Colonic mucosa (tissue), 4 donors: ENCODE results near the gene ZNF526. TPM values are rescaled to one million over a fixed set of nuclear protein-coding genes. Genes with fewer than 3 reads are reported as not detected.

Source experiments
- DNase-seq: peaks from one replicate; pipeline ENCODE4 v3.0.0-alpha.2; 2020
- H3K27ac ChIP-seq: fragments of 200-600 bp; one replicate; pipeline ENCODE4 v1.8.0; 2021
- H3K27me3 ChIP-seq: fragments of 200-600 bp; one replicate; pipeline ENCODE4 v1.8.0; 2021
- H3K36me3 ChIP-seq: fragments of 200-600 bp; one replicate; pipeline ENCODE4 v1.8.0; 2021
- H3K4me1 ChIP-seq: fragments of 200-600 bp; one replicate; pipeline ENCODE4 v1.8.0; 2021; ENCODE audit warnings: mild to moderate bottlenecking
- H3K4me3 ChIP-seq: fragments of 200-600 bp; one replicate; pipeline ENCODE4 v1.8.0; 2021
- H3K9ac ChIP-seq, 2 donors: one replicate each; pipeline ENCODE4 v1.7.0; 2013; ENCODE audit warnings: control low read depth in 2 of 2, low read depth in 2 of 2, low read length in 2 of 2
- H3K9me3 ChIP-seq: fragments of 200-600 bp; one replicate; pipeline ENCODE4 v1.8.0; 2021
- intact Hi-C: fragments of 100-400 bp; cut with DNase I; formaldehyde crosslinking; loops from one replicate; pipeline ENCODE4 v1.14.1; 2022
- total RNA-seq, 2 donors: library from RNA; stranded (reverse); fragmentation: NEBNext Ultra II Directional in 1 of 2; extraction: Animal tissue kit (Norgen Biotek cat#: 25700) in 1 of 2; gene quantifications; one replicate each; pipeline ENCODE4 v1.2.1, GENCODE V29; 2021
- TF ChIP-seq, protein P1 (sequence below): fragments of 200-600 bp; IDR thresholded peaks from one replicate; pipeline ENCODE4 v1.8.0; 2022; ENCODE audit warnings: antibody characterized with exemption, mild to moderate bottlenecking
- donor health status: healthy.
- donor health status: DM: no; HTN: no; CAD: no.
- donor health status: DM: no; HTN: no; CAD: no.

The ZNF526 gene
- total RNA-seq, 2 donors from 2014 or later, result 9.3 to 12.8 TPM

DNA sequence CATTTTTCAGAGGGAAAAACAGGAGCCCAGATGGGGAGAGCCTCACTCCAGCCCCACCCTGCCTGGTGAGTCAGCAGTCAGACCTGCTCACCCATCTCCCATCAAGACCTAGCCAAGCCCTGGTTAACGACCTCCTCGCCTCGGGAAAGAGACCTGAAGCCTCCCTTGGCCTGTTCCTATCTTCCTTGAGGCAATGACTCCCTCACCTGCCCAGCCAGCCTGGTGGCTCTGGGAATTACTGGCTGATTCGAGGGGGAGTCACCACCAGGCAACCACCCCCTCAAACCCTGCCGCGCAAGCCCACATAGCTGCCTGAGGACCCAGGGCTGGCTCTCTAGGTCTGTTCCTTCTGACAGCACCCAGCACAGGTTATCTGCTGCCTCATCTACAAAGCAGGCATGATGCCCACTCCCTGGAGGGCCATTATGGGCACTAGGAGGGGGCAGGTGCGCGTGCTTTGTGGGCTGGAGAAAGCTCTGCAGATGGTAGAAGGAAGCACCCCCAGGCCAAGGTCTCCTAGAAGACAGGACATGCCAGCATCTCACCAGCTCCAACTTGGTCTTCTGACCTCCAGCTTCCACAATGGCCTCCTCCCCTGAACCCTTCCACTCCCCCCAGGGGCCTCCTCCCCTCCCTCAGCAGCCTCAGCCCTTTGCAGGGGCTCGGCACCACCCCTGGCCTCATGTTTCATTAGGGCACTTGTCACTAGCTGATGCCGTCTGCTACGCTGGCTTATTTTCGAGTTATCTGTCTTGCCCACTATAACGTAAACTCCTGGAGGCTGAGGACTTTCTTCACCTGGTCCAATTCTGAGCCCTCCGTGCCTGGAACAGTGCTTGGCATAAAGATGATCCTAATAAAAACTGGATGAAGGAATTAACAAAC lies 13.0 kb upstream of the ZNF526 start:
- Histone ChIP-seq H3K4me1 (no peaks in the 10 kb centered on the region), H3K36me3 (peaks cover 23% of the 10 kb centered on the region), H3K4me3 (no peak overlapping the region), H3K27me3 (no peaks in the 10 kb centered on the region), H3K9ac (no peak overlapping the region), H3K9me3 (no peaks in the 10 kb centered on the region), H3K27ac (peak overlapping the region; percentile 29)
- DNase-seq, result peak; percentile 56
- intact Hi-C loops, result no loop called here
- TF ChIP-seq, protein P1, sequence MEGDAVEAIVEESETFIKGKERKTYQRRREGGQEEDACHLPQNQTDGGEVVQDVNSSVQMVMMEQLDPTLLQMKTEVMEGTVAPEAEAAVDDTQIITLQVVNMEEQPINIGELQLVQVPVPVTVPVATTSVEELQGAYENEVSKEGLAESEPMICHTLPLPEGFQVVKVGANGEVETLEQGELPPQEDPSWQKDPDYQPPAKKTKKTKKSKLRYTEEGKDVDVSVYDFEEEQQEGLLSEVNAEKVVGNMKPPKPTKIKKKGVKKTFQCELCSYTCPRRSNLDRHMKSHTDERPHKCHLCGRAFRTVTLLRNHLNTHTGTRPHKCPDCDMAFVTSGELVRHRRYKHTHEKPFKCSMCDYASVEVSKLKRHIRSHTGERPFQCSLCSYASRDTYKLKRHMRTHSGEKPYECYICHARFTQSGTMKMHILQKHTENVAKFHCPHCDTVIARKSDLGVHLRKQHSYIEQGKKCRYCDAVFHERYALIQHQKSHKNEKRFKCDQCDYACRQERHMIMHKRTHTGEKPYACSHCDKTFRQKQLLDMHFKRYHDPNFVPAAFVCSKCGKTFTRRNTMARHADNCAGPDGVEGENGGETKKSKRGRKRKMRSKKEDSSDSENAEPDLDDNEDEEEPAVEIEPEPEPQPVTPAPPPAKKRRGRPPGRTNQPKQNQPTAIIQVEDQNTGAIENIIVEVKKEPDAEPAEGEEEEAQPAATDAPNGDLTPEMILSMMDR, result no peak

DNA sequence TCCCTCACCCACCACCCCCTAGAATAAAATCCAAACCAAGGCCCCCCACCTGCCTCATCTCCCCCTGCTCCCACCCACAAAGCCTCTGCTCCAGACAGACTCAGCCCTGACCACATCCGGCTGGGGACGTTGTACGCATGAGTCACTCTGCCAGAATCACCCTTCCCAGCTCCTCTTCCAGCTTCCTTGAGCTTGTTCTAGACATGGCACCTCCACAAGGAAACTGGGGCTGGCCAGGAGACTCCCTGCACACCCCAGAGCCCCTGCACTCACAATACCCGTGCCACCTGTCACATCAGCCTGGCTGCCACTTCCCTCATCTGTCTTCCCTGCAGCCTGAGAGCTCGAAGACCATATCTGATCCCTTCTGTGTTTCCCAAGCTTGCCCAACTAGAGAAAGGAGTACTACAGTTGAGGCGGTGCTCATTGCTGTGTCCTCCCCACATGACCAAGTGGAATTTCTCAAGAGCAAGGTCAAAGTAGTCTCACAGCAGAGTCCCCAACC lies 12.3 kb upstream of the ZNF526 start:
- Histone ChIP-seq H3K4me1 (no peaks in the 10 kb centered on the region), H3K27ac (no peak overlapping the region), H3K27me3 (no peaks in the 10 kb centered on the region), H3K9ac (no peak overlapping the region), H3K9me3 (no peaks in the 10 kb centered on the region), H3K36me3 (peaks cover 23% of the 10 kb centered on the region), H3K4me3 (no peak overlapping the region)
- intact Hi-C loops, result no loop called here
- TF ChIP-seq, protein P1, result no peak
- DNase-seq, result no peak

DNA sequence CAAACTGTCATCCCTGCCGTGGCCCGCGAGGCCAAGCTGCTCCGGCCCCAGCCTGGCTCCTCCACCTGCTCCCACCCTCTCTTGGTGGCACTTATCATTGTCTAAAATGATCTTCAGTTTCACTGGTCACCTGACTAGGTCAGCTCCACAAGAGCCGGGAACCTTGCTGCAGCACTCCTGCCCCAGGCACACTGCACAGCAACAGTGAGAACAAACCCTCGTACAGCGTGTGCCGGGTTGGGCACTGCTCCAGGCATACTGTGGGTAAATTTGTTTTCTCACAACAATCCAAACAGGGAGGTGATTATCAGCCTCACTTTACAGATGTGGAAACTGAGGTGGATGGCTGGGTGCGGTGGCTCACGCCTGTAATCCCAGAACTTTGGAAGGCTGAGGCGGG lies 11.5 kb upstream of the ZNF526 start:
- Histone ChIP-seq H3K27ac (no peak overlapping the region), H3K4me3 (no peak overlapping the region), H3K9ac (no peak overlapping the region), H3K27me3 (no peaks in the 10 kb centered on the region), H3K4me1 (no peaks in the 10 kb centered on the region), H3K9me3 (no peaks in the 10 kb centered on the region), H3K36me3 (peaks cover 21% of the 10 kb centered on the region)
- TF ChIP-seq, protein P1, result no peak
- no peak for DNase-seq
- intact Hi-C loops, result no loop called here

DNA sequence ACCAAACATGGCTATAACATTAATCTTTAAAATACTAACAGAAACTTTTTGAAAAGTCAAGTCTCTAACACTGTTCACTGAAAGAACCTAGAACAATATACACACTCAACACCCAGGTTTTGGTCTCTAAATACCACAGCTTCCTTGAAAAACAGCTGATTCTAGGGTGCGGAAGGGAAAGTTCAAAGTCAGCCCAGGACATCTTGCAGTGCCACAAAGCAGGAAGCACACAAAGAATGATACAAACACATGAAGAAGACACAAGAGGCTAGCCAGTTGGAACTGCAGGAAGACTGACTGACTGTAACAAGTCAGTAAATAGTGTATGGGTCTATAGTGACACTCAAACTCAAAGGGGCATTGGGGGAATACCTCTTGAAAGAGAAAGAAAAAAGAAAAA lies 7.2 kb upstream of the ZNF526 start:
- TF ChIP-seq, protein P1, result no peak
- Histone ChIP-seq H3K4me3 (no peak overlapping the region), H3K36me3 (peaks cover 17% of the 10 kb centered on the region), H3K27me3 (no peaks in the 10 kb centered on the region), H3K9me3 (no peaks in the 10 kb centered on the region), H3K9ac (no peak overlapping the region), H3K4me1 (peaks cover 8% of the 10 kb centered on the region), H3K27ac (no peak overlapping the region)
- intact Hi-C loops, result no loop called here
- DNase-seq, result no peak

DNA sequence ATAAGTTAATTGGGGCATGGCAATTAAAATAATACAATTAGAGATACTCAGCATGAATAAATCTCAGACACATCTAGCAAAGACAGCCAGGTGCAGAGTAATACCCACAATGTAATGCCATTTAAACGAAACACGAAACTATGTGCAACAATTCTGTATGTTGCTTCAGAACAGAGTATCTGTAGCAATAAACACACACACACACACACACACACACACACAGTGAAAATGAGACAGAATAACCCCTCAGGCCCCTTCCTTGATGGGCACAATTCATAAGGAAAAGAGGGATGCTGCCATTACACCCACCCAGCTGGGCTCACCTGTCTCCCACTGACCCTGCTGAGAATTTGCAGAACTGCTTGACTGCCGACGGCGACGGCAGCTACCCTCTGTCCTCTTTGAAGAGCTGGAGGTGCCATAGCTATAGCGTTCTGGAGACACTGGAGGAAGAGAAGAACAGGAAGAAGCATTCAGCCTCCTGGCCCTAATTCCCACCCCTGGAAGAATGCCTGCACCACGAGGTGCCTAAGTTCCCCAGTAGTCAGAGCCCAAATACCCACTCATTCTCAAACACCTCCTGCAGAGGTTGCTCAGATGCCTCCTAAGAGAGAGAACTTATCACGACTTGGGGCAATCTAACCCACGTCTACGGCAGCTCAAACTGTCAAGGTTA lies 5.2 kb upstream of the ZNF526 start:
- intact Hi-C loops, result no loop called here
- Histone ChIP-seq H3K9me3 (no peaks in the 10 kb centered on the region), H3K36me3 (no peaks in the 10 kb centered on the region), H3K9ac (no peak overlapping the region), H3K4me3 (peak overlapping the region; percentile 86), H3K27me3 (no peaks in the 10 kb centered on the region), H3K27ac (no peak overlapping the region), H3K4me1 (peaks cover 20% of the 10 kb centered on the region)
- TF ChIP-seq, protein P1, result no peak
- no peak for DNase-seq
